Stomach smooth muscle (tissue), 2 donors: ENCODE results near the gene MAZ.

Experiments used
- H3K27ac ChIP-seq: one replicate; pipeline ENCODE4 v1.7.0; 2013; ENCODE audit warnings: mild to moderate bottlenecking, low read length, inconsistent platforms
- H3K27me3 ChIP-seq, 2 donors: one replicate each; pipeline ENCODE4 v1.7.0; 2013; ENCODE audit warnings: low read length in 2 of 2; ENCODE audit not compliant: insufficient read depth in 2 of 2, control insufficient read depth in 1 of 2
- H3K36me3 ChIP-seq, 2 donors: one replicate each; pipeline ENCODE4 v1.7.0; 2013; ENCODE audit warnings: low read length in 2 of 2; ENCODE audit not compliant: control insufficient read depth in 2 of 2, insufficient read depth in 2 of 2
- H3K4me1 ChIP-seq: one replicate; pipeline ENCODE4 v1.7.0; 2013; ENCODE audit warnings: low read length; ENCODE audit not compliant: control insufficient read depth, insufficient read depth
- H3K4me3 ChIP-seq, 2 donors: one replicate each; pipeline ENCODE4 v1.7.0; 2013; ENCODE audit warnings: low read length in 2 of 2
- H3K9ac ChIP-seq, 2 donors: one replicate each; pipeline ENCODE4 v1.7.0; 2013; ENCODE audit warnings: low read length in 2 of 2, mild to moderate bottlenecking in 1 of 2
- H3K9me3 ChIP-seq, 2 donors: one replicate each; pipeline ENCODE4 v1.7.0; 2013; ENCODE audit warnings: low read length in 2 of 2; ENCODE audit not compliant: control insufficient read depth in 2 of 2
- donor health status: healthy.
- donor health status: Pancreatic carcinoma.

The MAZ gene

GRCh38 chr16:29804020-29804419 lies 2.3 kb upstream of the MAZ start:
- no peaks in the 10 kb centered on the region for H3K27me3 ChIP-seq
- H3K36me3 ChIP-seq: peaks cover 9 to 10% of the 10 kb centered on the region in 2 donors
- peak overlapping the region; percentile 85 to 88 for H3K4me3 ChIP-seq
- peak overlapping the region in 1 of 2 donors; percentile 96 for H3K9ac ChIP-seq
- H3K4me1 ChIP-seq: peaks cover 35% of the 10 kb centered on the region
- peak overlapping the region; percentile 97 for H3K27ac ChIP-seq
- H3K9me3 ChIP-seq: no peaks in the 10 kb centered on the region

- Histone ChIP-seq H3K9ac (peak overlapping the region; percentile 96 to 97), H3K27ac (peak overlapping the region; percentile 97), H3K4me1 (peaks cover 41% of the 10 kb centered on the region), H3K27me3 (no peaks in the 10 kb centered on the region), H3K4me3 (peak overlapping the region; percentile 85 to 88), H3K9me3 (no peaks in the 10 kb centered on the region), H3K36me3 (peaks cover 3% of the 10 kb centered on the region in 2 donors)
Observed at GRCh38 chr16:29804455-29805231, 1.7 kb upstream of the MAZ start.

GRCh38 chr16:29805232-29806098 lies 864 bp upstream of the MAZ start:
- peaks cover 0 to 2% of the 10 kb centered on the region in 2 donors for H3K36me3 ChIP-seq
- H3K4me1 ChIP-seq: peaks cover 49% of the 10 kb centered on the region

GRCh38 chr16:29806641-29807425 lies 504 bp downstream of the MAZ start:
- Histone ChIP-seq H3K27me3 (no peaks in the 10 kb centered on the region), H3K9me3 (no peaks in the 10 kb centered on the region), H3K27ac (peak overlapping the region; percentile 92), H3K4me1 (peaks cover 63% of the 10 kb centered on the region), H3K4me3 (peak overlapping the region; percentile 54 to 74), H3K9ac (peak overlapping the region; percentile 67 to 68), H3K36me3 (no peaks in the 10 kb centered on the region)

More at GRCh38 chr16:29805232-29806098, 864 bp upstream of the MAZ start:
- peak overlapping the region; percentile 97 for H3K27ac ChIP-seq
- no peaks in the 10 kb centered on the region for H3K9me3 ChIP-seq
- no peaks in the 10 kb centered on the region for H3K27me3 ChIP-seq
- peak overlapping the region; percentile 96 to 97 for H3K9ac ChIP-seq
- H3K4me3 ChIP-seq: peak overlapping the region; percentile 85 to 88

- Histone ChIP-seq H3K4me1 (peaks cover 68% of the 10 kb centered on the region), H3K27ac (peak overlapping the region; percentile 92), H3K9ac (peak overlapping the region; percentile 67 to 68), H3K9me3 (no peaks in the 10 kb centered on the region), H3K27me3 (no peaks in the 10 kb centered on the region), H3K4me3 (peak overlapping the region; percentile 54 to 74), H3K36me3 (no peaks in the 10 kb centered on the region)
Observed at GRCh38 chr16:29807426-29808218, 1.3 kb downstream of the MAZ start.

- no peaks in the 10 kb centered on the region for H3K9me3 ChIP-seq
- peak overlapping the region; percentile 29 to 67 for H3K9ac ChIP-seq
- H3K4me1 ChIP-seq: peaks cover 75% of the 10 kb centered on the region
- peak overlapping the region; percentile 92 for H3K27ac ChIP-seq
- H3K36me3 ChIP-seq: no peaks in the 10 kb centered on the region
- H3K4me3 ChIP-seq: peak overlapping the region; percentile 54 to 74
- no peaks in the 10 kb centered on the region for H3K27me3 ChIP-seq
Observed at GRCh38 chr16:29808219-29808900, 2.0 kb downstream of the MAZ start.

GRCh38 chr16:29809031-29809747 lies 2.9 kb downstream of the MAZ start:
- peaks cover 76% of the 10 kb centered on the region for H3K4me1 ChIP-seq
- H3K36me3 ChIP-seq: no peaks in the 10 kb centered on the region
- H3K9ac ChIP-seq: peak overlapping the region in 1 of 2 donors; percentile 9
- H3K9me3 ChIP-seq: no peaks in the 10 kb centered on the region
- H3K4me3 ChIP-seq: peak overlapping the region; percentile 4 to 15
- no peaks in the 10 kb centered on the region for H3K27me3 ChIP-seq
- peak overlapping the region; percentile 92 for H3K27ac ChIP-seq

GRCh38 chr16:29809850-29810698 lies 3.7 kb downstream of the MAZ start:
- no peaks in the 10 kb centered on the region for H3K36me3 ChIP-seq
- no peaks in the 10 kb centered on the region for H3K27me3 ChIP-seq
- no peaks in the 10 kb centered on the region for H3K9me3 ChIP-seq
- peak overlapping the region in 1 of 2 donors; percentile 29 for H3K4me3 ChIP-seq
- H3K9ac ChIP-seq: peak overlapping the region; percentile 47 to 58
- peak overlapping the region; percentile 92 for H3K27ac ChIP-seq
- H3K4me1 ChIP-seq: peaks cover 77% of the 10 kb centered on the region
